ENCODE measurements around the gene NDEL1.

Gene NDEL1

GRCh38 chr17:8458128-8458527 is 22.4 kb downstream of the NDEL1 start:
- TF ChIP-seq ZNF565 (CRISPR knock-in tag; conservative IDR thresholded peaks at IDR 0.05; ENCODE audit: low read depth), result no peak
- TF ChIP-seq PPARA (CRISPR knock-in tag; IDR thresholded peaks at IDR 0.05; ENCODE audit: borderline replicate concordance), result no peak
- no peak for TF ChIP-seq ISL1 (CRISPR knock-in tag; IDR thresholded peaks at IDR 0.05)
- TF ChIP-seq SNAI2 (CRISPR knock-in tag; IDR thresholded peaks at IDR 0.05), result no peak
- TF ChIP-seq ZFP3 (CRISPR knock-in tag; IDR thresholded peaks at IDR 0.05), result no peak
- no peak for TF ChIP-seq BACH2 (CRISPR knock-in tag; IDR thresholded peaks at IDR 0.05; ENCODE audit: borderline replicate concordance)
- no peak for TF ChIP-seq ARNTL (CRISPR knock-in tag; IDR thresholded peaks at IDR 0.05; ENCODE audit: borderline replicate concordance, low read depth)
- TF ChIP-seq GLIS3 (CRISPR knock-in tag; IDR thresholded peaks at IDR 0.05), result no peak
- TF ChIP-seq CSRNP3 (CRISPR knock-in tag; IDR thresholded peaks at IDR 0.05), result no peak
- no peak for TF ChIP-seq ZFP30 (CRISPR knock-in tag; IDR thresholded peaks at IDR 0.05)
- TF ChIP-seq RARB (CRISPR knock-in tag; IDR thresholded peaks at IDR 0.05), result no peak
- no peak for TF ChIP-seq TOX (CRISPR knock-in tag; IDR thresholded peaks at IDR 0.05; ENCODE audit: borderline replicate concordance)
- no peak for ATAC-seq

- ATAC-seq, result no peak
- no peak for TF ChIP-seq ESRRG (CRISPR knock-in tag; IDR thresholded peaks at IDR 0.05)
- no peak for TF ChIP-seq TOX (CRISPR knock-in tag; IDR thresholded peaks at IDR 0.05; ENCODE audit: borderline replicate concordance)
- no peak for TF ChIP-seq ZC3H10 (CRISPR knock-in tag; IDR thresholded peaks at IDR 0.05)
- no peak for TF ChIP-seq CSDC2 (CRISPR knock-in tag; IDR thresholded peaks at IDR 0.05)
- no peak for TF ChIP-seq ZNF565 (CRISPR knock-in tag; conservative IDR thresholded peaks at IDR 0.05; ENCODE audit: low read depth)
- no peak for TF ChIP-seq TCF4 (CRISPR knock-in tag; IDR thresholded peaks at IDR 0.05; ENCODE audit: borderline replicate concordance)
- no peak for TF ChIP-seq ZNF8 (CRISPR knock-in tag; IDR thresholded peaks at IDR 0.05)
- TF ChIP-seq GLIS3 (CRISPR knock-in tag; IDR thresholded peaks at IDR 0.05), result no peak
- TF ChIP-seq CSRNP3 (CRISPR knock-in tag; IDR thresholded peaks at IDR 0.05), result no peak
- TF ChIP-seq RARB (CRISPR knock-in tag; IDR thresholded peaks at IDR 0.05), result no peak
These were observed 23.4 kb downstream of the NDEL1 start for GRCh38 chr17:8459107-8459506.

GRCh38 chr17:8459831-8460230 is 24.1 kb downstream of the NDEL1 start:
- no peak for TF ChIP-seq PATZ1 (CRISPR knock-in tag; IDR thresholded peaks at IDR 0.05; ENCODE audit: borderline replicate concordance)
- no peak for ATAC-seq

GRCh38 chr17:8462564-8462963 is 26.9 kb downstream of the NDEL1 start:
- ATAC-seq, result no peak
- no peak for TF ChIP-seq ARNTL (CRISPR knock-in tag; IDR thresholded peaks at IDR 0.05; ENCODE audit: borderline replicate concordance, low read depth)
- no peak for TF ChIP-seq ZNF565 (CRISPR knock-in tag; conservative IDR thresholded peaks at IDR 0.05; ENCODE audit: low read depth)
- TF ChIP-seq ZNF8 (CRISPR knock-in tag; IDR thresholded peaks at IDR 0.05), result no peak
- no peak for TF ChIP-seq CSDC2 (CRISPR knock-in tag; IDR thresholded peaks at IDR 0.05)
- TF ChIP-seq SNAI2 (CRISPR knock-in tag; IDR thresholded peaks at IDR 0.05), result no peak

- ATAC-seq, result no peak
- no peak for TF ChIP-seq CREB5 (CRISPR knock-in tag; IDR thresholded peaks at IDR 0.05; ENCODE audit: low read depth)
- no peak for TF ChIP-seq TSHZ2 (CRISPR knock-in tag; IDR thresholded peaks at IDR 0.05)
- TF ChIP-seq PATZ1 (CRISPR knock-in tag; IDR thresholded peaks at IDR 0.05; ENCODE audit: borderline replicate concordance), result no peak
- TF ChIP-seq TOX (CRISPR knock-in tag; IDR thresholded peaks at IDR 0.05; ENCODE audit: borderline replicate concordance), result no peak
- TF ChIP-seq OSR1 (CRISPR knock-in tag; IDR thresholded peaks at IDR 0.05), result no peak
These were observed 27.4 kb downstream of the NDEL1 start for GRCh38 chr17:8463099-8463498.

Data from SK-N-SH treated with all-trans-retinoic acid at 6 μM for 48 hours (cell line).